ENCODE measurements around the gene TRIM45. TPM values are rescaled to one million over a fixed set of nuclear protein-coding genes. Genes with fewer than 3 reads are reported as not detected.
A peak's percentile ranks its signal among the peaks of the same experiment; 100 is the strongest.

The TRIM45 gene
- total and polyA plus RNA-seq, 2 donors (not counting 1 experiment from before 2014, with no cell fraction given): 4.0 to 8.4 TPM

DNA sequence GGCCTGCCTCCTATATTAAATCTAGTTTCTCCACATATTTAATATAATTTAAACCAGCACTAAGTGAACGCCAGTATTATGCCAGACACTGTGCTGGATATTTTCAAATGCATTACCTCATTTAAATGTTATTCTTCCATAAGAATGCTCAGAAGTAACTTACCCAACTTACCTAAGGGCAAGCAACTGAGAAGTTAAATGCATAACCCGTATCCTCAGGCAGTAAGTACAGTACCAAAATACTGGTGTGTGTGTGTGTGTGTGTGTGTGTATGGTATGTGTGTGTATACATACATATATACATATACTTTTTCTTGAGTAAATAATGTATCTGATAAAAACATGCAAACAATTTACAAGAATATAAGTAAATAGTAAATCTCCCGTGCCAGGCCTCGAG is 9.0 kb upstream of the TRIM45 start:
- Histone ChIP-seq H3K9ac (ENCODE audit: insufficient read depth, low read length) (no peak overlapping the region), H2AFZ (ENCODE audit: low read length) (no peak overlapping the region), H3K4me1 (ENCODE audit: control insufficient read depth, extremely low read depth, insufficient read depth, low read length) (peaks cover 2% of the 10 kb centered on the region), H3K36me3 (ENCODE audit: control insufficient read depth, insufficient read depth, low read length) (no peaks in the 10 kb centered on the region), H3K27me3 (ENCODE audit: control insufficient read depth, insufficient read depth, low read length) (peaks cover 6% of the 10 kb centered on the region), H3K27ac (ENCODE audit: insufficient read depth, low read length) (no peak overlapping the region), H3K4me3 (replicated peaks in 1 of 4; ENCODE audit: control extremely low read depth in 1 of 4, insufficient read depth in 1 of 4, low read depth in 3 of 4, low read length in 4 of 4) (no peak overlapping the region), H3K9me3 (ENCODE audit: control insufficient read depth, insufficient read depth, low read depth, low read length) (no peaks in the 10 kb centered on the region), H3K4me2 (ENCODE audit: extremely low read depth, insufficient read depth, low read length) (no peak overlapping the region), H4K20me1 (ENCODE audit: control insufficient read depth, extremely low read depth, insufficient read depth, low read length) (no peaks in the 10 kb centered on the region), H3K79me2 (ENCODE audit: control insufficient read depth, insufficient read depth, low read length) (no peaks in the 10 kb centered on the region)
- DNase-seq (ENCODE audit: low read depth in 2 of 2): no peak
- TF ChIP-seq EZH2 (IDR thresholded peaks at IDR 0.05; ENCODE audit: low read length, missing control alignments): no peak
- TF ChIP-seq, protein P1, sequence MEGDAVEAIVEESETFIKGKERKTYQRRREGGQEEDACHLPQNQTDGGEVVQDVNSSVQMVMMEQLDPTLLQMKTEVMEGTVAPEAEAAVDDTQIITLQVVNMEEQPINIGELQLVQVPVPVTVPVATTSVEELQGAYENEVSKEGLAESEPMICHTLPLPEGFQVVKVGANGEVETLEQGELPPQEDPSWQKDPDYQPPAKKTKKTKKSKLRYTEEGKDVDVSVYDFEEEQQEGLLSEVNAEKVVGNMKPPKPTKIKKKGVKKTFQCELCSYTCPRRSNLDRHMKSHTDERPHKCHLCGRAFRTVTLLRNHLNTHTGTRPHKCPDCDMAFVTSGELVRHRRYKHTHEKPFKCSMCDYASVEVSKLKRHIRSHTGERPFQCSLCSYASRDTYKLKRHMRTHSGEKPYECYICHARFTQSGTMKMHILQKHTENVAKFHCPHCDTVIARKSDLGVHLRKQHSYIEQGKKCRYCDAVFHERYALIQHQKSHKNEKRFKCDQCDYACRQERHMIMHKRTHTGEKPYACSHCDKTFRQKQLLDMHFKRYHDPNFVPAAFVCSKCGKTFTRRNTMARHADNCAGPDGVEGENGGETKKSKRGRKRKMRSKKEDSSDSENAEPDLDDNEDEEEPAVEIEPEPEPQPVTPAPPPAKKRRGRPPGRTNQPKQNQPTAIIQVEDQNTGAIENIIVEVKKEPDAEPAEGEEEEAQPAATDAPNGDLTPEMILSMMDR (conservative IDR thresholded peaks at IDR 0.05 in 1 of 2, IDR thresholded peaks at IDR 0.05 in 1 of 2; ENCODE audit: low read depth in 1 of 2, low read length in 2 of 2): no peak

DNA sequence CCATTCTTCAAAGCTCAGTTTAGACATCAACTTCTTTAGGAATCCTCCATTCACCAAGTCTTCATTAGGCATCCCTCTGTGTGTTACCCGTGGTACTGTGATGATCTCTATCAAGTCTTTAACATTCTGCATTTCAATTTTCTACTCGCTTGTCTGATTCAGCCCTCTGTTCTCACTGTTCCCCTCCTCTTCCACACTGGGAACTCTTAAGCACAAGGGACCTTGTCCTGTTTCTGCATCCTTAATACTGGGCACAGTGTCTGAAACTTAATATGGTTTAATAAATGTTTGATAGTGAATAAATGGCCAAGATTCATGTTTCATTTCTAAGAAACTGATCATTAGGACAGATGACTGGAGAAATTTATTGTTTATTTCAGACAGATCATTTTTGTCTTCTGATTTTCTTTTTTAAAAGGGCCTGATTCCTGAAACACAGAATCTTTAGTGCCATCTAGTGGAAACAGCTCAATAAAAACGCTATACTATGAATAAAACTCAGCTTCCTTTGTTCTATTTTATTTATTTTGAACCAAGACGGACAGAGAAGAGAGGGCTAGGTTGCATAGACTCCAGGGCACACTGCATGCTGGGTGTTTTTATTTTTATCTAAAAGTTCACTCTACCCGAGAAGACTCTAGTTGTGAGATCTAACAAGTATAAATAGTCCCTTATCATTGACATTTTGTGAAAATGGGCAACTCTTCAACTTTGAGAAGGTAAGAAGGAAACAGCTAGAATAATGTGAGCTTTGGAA is 7.0 kb upstream of the TRIM45 start:
- Histone ChIP-seq H3K4me2 (ENCODE audit: extremely low read depth, insufficient read depth, low read length) (no peak overlapping the region), H3K27ac (ENCODE audit: insufficient read depth, low read length) (no peak overlapping the region), H4K20me1 (ENCODE audit: control insufficient read depth, extremely low read depth, insufficient read depth, low read length) (no peaks in the 10 kb centered on the region), H3K4me3 (replicated peaks in 1 of 4; ENCODE audit: control extremely low read depth in 1 of 4, insufficient read depth in 1 of 4, low read depth in 3 of 4, low read length in 4 of 4) (no peak overlapping the region), H3K27me3 (ENCODE audit: control insufficient read depth, insufficient read depth, low read length) (peaks cover 7% of the 10 kb centered on the region), H3K79me2 (ENCODE audit: control insufficient read depth, insufficient read depth, low read length) (no peaks in the 10 kb centered on the region), H2AFZ (ENCODE audit: low read length) (peak overlapping the region; percentile 62), H3K4me1 (ENCODE audit: control insufficient read depth, extremely low read depth, insufficient read depth, low read length) (peaks cover 2% of the 10 kb centered on the region), H3K9me3 (ENCODE audit: control insufficient read depth, insufficient read depth, low read depth, low read length) (no peaks in the 10 kb centered on the region), H3K9ac (ENCODE audit: insufficient read depth, low read length) (no peak overlapping the region), H3K36me3 (ENCODE audit: control insufficient read depth, insufficient read depth, low read length) (no peaks in the 10 kb centered on the region)
- TF ChIP-seq, protein P1 (conservative IDR thresholded peaks at IDR 0.05 in 1 of 2, IDR thresholded peaks at IDR 0.05 in 1 of 2; ENCODE audit: low read depth in 1 of 2, low read length in 2 of 2): peak; percentile 42 to 51
- no peak for TF ChIP-seq EZH2 (IDR thresholded peaks at IDR 0.05; ENCODE audit: low read length, missing control alignments)
- DNase-seq (ENCODE audit: low read depth in 2 of 2): peak; percentile 45 to 76

DNA sequence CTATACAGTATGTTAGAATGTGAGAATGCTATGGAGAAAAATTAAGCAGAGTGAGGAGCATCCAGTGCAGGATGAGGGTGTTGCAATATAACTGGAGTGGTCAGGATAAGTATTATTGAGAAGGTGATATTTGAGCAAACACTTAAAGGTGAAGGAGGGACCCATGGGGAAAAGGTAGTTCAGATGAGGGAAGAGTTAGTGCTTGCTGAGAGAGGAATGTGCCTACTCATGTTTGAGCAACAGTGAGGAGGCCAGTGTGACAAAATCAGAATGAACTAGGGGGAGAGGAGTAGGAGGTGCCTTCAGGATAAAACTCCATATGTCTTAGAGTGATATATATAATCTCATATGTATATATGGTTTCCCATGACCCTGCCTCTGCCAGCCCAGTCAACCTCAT is 6.2 kb upstream of the TRIM45 start:
- Histone ChIP-seq H3K4me1 (ENCODE audit: control insufficient read depth, extremely low read depth, insufficient read depth, low read length) (peaks cover 2% of the 10 kb centered on the region), H3K27ac (ENCODE audit: insufficient read depth, low read length) (no peak overlapping the region), H2AFZ (ENCODE audit: low read length) (no peak overlapping the region), H3K27me3 (ENCODE audit: control insufficient read depth, insufficient read depth, low read length) (peaks cover 7% of the 10 kb centered on the region), H4K20me1 (ENCODE audit: control insufficient read depth, extremely low read depth, insufficient read depth, low read length) (no peaks in the 10 kb centered on the region), H3K4me3 (replicated peaks in 1 of 4; ENCODE audit: control extremely low read depth in 1 of 4, insufficient read depth in 1 of 4, low read depth in 3 of 4, low read length in 4 of 4) (no peak overlapping the region), H3K79me2 (ENCODE audit: control insufficient read depth, insufficient read depth, low read length) (no peaks in the 10 kb centered on the region), H3K9me3 (ENCODE audit: control insufficient read depth, insufficient read depth, low read depth, low read length) (no peaks in the 10 kb centered on the region), H3K9ac (ENCODE audit: insufficient read depth, low read length) (no peak overlapping the region), H3K36me3 (ENCODE audit: control insufficient read depth, insufficient read depth, low read length) (no peaks in the 10 kb centered on the region), H3K4me2 (ENCODE audit: extremely low read depth, insufficient read depth, low read length) (no peak overlapping the region)
- no peak for DNase-seq (ENCODE audit: low read depth in 2 of 2)
- TF ChIP-seq, protein P1 (conservative IDR thresholded peaks at IDR 0.05 in 1 of 2, IDR thresholded peaks at IDR 0.05 in 1 of 2; ENCODE audit: low read depth in 1 of 2, low read length in 2 of 2): no peak
- TF ChIP-seq EZH2 (IDR thresholded peaks at IDR 0.05; ENCODE audit: low read length, missing control alignments): no peak
